H1 (cell line): ENCODE measurements around the gene UBASH3B. TPM values are rescaled to one million over a fixed set of nuclear protein-coding genes. Genes with fewer than 3 reads are reported as not detected.

Source experiments
- CTCF ChIA-PET: fragments of 300-600 bp; sonication (Branson Sonifier 250); formaldehyde crosslinking; loops from one replicate; lab custom pipeline; 2021; ENCODE audit not compliant: partially characterized antibody; lab: Charles Lee
- POLR2A ChIA-PET: fragments of 300-600 bp; sonication (Branson Sonifier 250); formaldehyde crosslinking; loops from one replicate; lab custom pipeline; 2021; ENCODE audit warnings: inconsistent platforms; ENCODE audit not compliant: partially characterized antibody; lab: Charles Lee
- DNase-seq, 2 experiments: peaks; one replicate each; pipeline versions ENCODE4 v3.0.0 to v3.0.0-alpha.2; 2010 to 2022; ENCODE audit warnings: low spot score in 2 of 2, low read depth in 1 of 2, mixed read lengths in 1 of 2
- FAIRE-seq: peaks from 2 replicates; lab custom pipeline; 2011; peaks lifted over from hg19 to GRCh38; lab: Jason Lieb, UNC
- H2AFZ ChIP-seq: 2 replicates; pipeline ENCODE4 v1.8.1; 2012; ENCODE audit warnings: low read length, inconsistent platforms
- H2AK5ac ChIP-seq: 2 replicates; pipeline ENCODE4 v1.6.1; 2013; ENCODE audit warnings: low read depth, low read length
- H2BK120ac ChIP-seq: replicated peaks from 2 replicates; pipeline ENCODE3; 2013; ENCODE audit warnings: low read depth, low read length, inconsistent platforms
- H2BK12ac ChIP-seq: 2 replicates; pipeline ENCODE4 v1.6.1; 2013; ENCODE audit warnings: low read depth, low read length
- H2BK15ac ChIP-seq: 2 replicates; pipeline ENCODE4 v1.6.1; 2013; ENCODE audit warnings: low read length
- H2BK20ac ChIP-seq: 2 replicates; pipeline ENCODE4 v1.6.1; 2013; ENCODE audit warnings: low read length
- H2BK5ac ChIP-seq: 2 replicates; pipeline ENCODE4 v1.6.1; 2013; ENCODE audit warnings: low read depth, low read length
- H3K14ac ChIP-seq: 2 replicates; pipeline ENCODE4 v1.6.1; 2013; ENCODE audit warnings: inconsistent platforms; ENCODE audit not compliant: insufficient read length
- H3K18ac ChIP-seq: 2 replicates; pipeline ENCODE4 v1.6.1; 2013; ENCODE audit warnings: low read length; ENCODE audit errors: extremely low read depth
- H3K23ac ChIP-seq: 2 replicates; pipeline ENCODE4 v1.6.1; 2013; ENCODE audit warnings: inconsistent platforms; ENCODE audit not compliant: insufficient read length
- H3K23me2 ChIP-seq: 2 replicates; pipeline ENCODE4 v1.6.1; 2013; ENCODE audit warnings: low read depth, low read length
- H3K27ac ChIP-seq: 2 replicates; pipeline ENCODE4 v1.6.1; 2011; ENCODE audit warnings: low read depth, low read length, inconsistent platforms
- H3K27me3 ChIP-seq, 4 experiments: replicated peaks in 1 of 4; 1 replicate in 1 of 4; 2 replicates in 3 of 4; pipeline versions ENCODE4 v1.6.1 to v1.8.1; 2011 to 2013; ENCODE audit warnings: low read length in 3 of 4, mild to moderate bottlenecking in 3 of 4, inconsistent platforms in 2 of 4, mixed read lengths in 2 of 4, moderate library complexity in 1 of 4; ENCODE audit not compliant: control insufficient read depth in 3 of 4, insufficient read depth in 3 of 4; ENCODE audit errors: extremely low read depth in 1 of 4
- H3K36me3 ChIP-seq, 4 experiments: 2 replicates each; pipeline versions ENCODE4 v1.6.1 to v1.8.1; 2011 to 2013; ENCODE audit warnings: mild to moderate bottlenecking in 4 of 4, low read length in 3 of 4, moderate library complexity in 2 of 4, control low read depth in 1 of 4, inconsistent platforms in 1 of 4; ENCODE audit not compliant: insufficient read depth in 4 of 4, control insufficient read depth in 2 of 4
- H3K4ac ChIP-seq: replicated peaks from 2 replicates; pipeline ENCODE3; 2013; ENCODE audit warnings: low read length, low read depth, mixed read lengths, inconsistent platforms; ENCODE audit not compliant: insufficient read length
- H3K4me1 ChIP-seq, 4 experiments: replicated peaks in 1 of 4; 1 replicate in 1 of 4; 2 replicates in 3 of 4; pipeline versions ENCODE4 v1.6.1 to v1.8.1; 2011 to 2013; ENCODE audit warnings: low read length in 3 of 4, inconsistent platforms in 2 of 4, mixed read lengths in 1 of 4; ENCODE audit not compliant: insufficient read depth in 4 of 4, control insufficient read depth in 3 of 4
- H3K4me2 ChIP-seq, 2 experiments: 2 replicates each; pipeline versions ENCODE4 v1.6.1 to v1.8.1; 2011 to 2013; ENCODE audit warnings: low read depth in 2 of 2, low read length in 2 of 2, control low read depth in 1 of 2, inconsistent platforms in 1 of 2, mild to moderate bottlenecking in 1 of 2; ENCODE audit not compliant: insufficient read depth in 1 of 2
- H3K4me3 ChIP-seq, 4 experiments: fragments of 200-600, 300-600 bp in 1 of 4; sonication (generic), shearing (Covaris generic), sonication (Bioruptor Twin) in 1 of 4; 2 replicates each; pipeline versions ENCODE4 v1.5.1 to v1.8.1; 2011 to 2016; ENCODE audit warnings: low read length in 4 of 4, low read depth in 3 of 4, control low read depth in 2 of 4, inconsistent platforms in 2 of 4, mild to moderate bottlenecking in 2 of 4, mixed read lengths in 1 of 4, moderate library complexity in 1 of 4; ENCODE audit not compliant: insufficient read depth in 2 of 4; ENCODE audit errors: extremely low read depth in 1 of 4
- H3K56ac ChIP-seq: replicated peaks from 2 replicates; pipeline ENCODE3; 2013; ENCODE audit warnings: low read depth, mild to moderate bottlenecking, mixed read lengths, low read length, inconsistent platforms; ENCODE audit not compliant: insufficient read length
- H3K79me1 ChIP-seq: 2 replicates; pipeline ENCODE4 v1.6.1; 2013; ENCODE audit warnings: low read depth, low read length, control low read depth
- H3K79me2 ChIP-seq, 2 experiments: 2 replicates each; pipeline versions ENCODE4 v1.6.1 to v1.8.1; 2012 to 2013; ENCODE audit warnings: low read length in 2 of 2, mild to moderate bottlenecking in 2 of 2, inconsistent platforms in 1 of 2; ENCODE audit not compliant: insufficient read depth in 2 of 2, control insufficient read depth in 1 of 2
- H3K9ac ChIP-seq, 4 experiments: replicated peaks in 1 of 4; 1 replicate in 1 of 4; 2 replicates in 3 of 4; pipeline versions ENCODE4 v1.6.1 to v1.8.1; 2011 to 2013; ENCODE audit warnings: low read depth in 3 of 4, low read length in 3 of 4, control low read depth in 2 of 4, mild to moderate bottlenecking in 2 of 4, moderate library complexity in 2 of 4, inconsistent platforms in 1 of 4; ENCODE audit errors: extremely low read depth in 1 of 4
- H3K9me3 ChIP-seq, 2 experiments: 2 replicates each; pipeline versions ENCODE4 v1.6.1 to v1.8.1; 2012 to 2013; ENCODE audit warnings: mild to moderate bottlenecking in 2 of 2, moderate library complexity in 2 of 2, control low read depth in 1 of 2, inconsistent platforms in 1 of 2, low read depth in 1 of 2, low read length in 1 of 2, mixed read lengths in 1 of 2; ENCODE audit not compliant: insufficient read depth in 2 of 2
- H4K20me1 ChIP-seq, 2 experiments: replicated peaks in 1 of 2; 2 replicates each; pipeline versions ENCODE3 to v1.8.1; 2011 to 2013; ENCODE audit warnings: inconsistent platforms in 2 of 2, low read length in 2 of 2, mild to moderate bottlenecking in 1 of 2; ENCODE audit not compliant: insufficient read depth in 2 of 2, control insufficient read depth in 1 of 2
- H4K5ac ChIP-seq: 2 replicates; pipeline ENCODE4 v1.6.1; 2013; ENCODE audit warnings: low read length, low read depth, mixed read lengths, inconsistent platforms; ENCODE audit not compliant: insufficient read length
- H4K8ac ChIP-seq: 2 replicates; pipeline ENCODE4 v1.8.0; 2013; ENCODE audit warnings: mild to moderate bottlenecking, moderate library complexity, low read length, inconsistent platforms; ENCODE audit not compliant: insufficient read depth; ENCODE audit errors: extremely low read depth
- H4K91ac ChIP-seq: replicated peaks from 2 replicates; pipeline ENCODE3; 2013; ENCODE audit warnings: low read length, mixed read lengths, inconsistent platforms; ENCODE audit not compliant: insufficient read length
- CEBPB ChIP-seq: IDR thresholded peaks from 2 replicates; pipeline ENCODE4 v1.6.1; 2012; ENCODE audit warnings: low read depth, low read length
- CTBP2 ChIP-seq: IDR thresholded peaks from 2 replicates; pipeline ENCODE4 v1.7.0; 2011; ENCODE audit warnings: borderline replicate concordance, mild to moderate bottlenecking, moderate library complexity, mixed read lengths, low read length; ENCODE audit not compliant: insufficient read depth, insufficient read length
- HDAC2 ChIP-seq, 2 experiments: fragments of 300-600 bp in 1 of 2; sonication (generic) in 1 of 2; IDR thresholded peaks; 2 replicates each; pipeline ENCODE4 v1.6.1; 2011 to 2012; ENCODE audit warnings: low read depth in 2 of 2, low read length in 2 of 2, mild to moderate bottlenecking in 2 of 2, moderate library complexity in 2 of 2, borderline replicate concordance in 1 of 2, inconsistent platforms in 1 of 2
- HDAC6 ChIP-seq: IDR thresholded peaks from one replicate; pipeline ENCODE4 v1.7.1; 2012; ENCODE audit warnings: low read depth, mild to moderate bottlenecking, inconsistent platforms, low read length, moderate library complexity
- KDM1A ChIP-seq: fragments of 200-600, 300-600 bp; sonication (generic); IDR thresholded peaks from 2 replicates; pipeline ENCODE4 v1.7.1; 2016; ENCODE audit warnings: mild to moderate bottlenecking, low read length, borderline replicate concordance
- PHF8 ChIP-seq: fragments of 200-600 bp; sonication (generic); conservative IDR thresholded peaks from 2 replicates; pipeline ENCODE4 v1.7.1; 2012; ENCODE audit warnings: low read depth, mild to moderate bottlenecking, inconsistent platforms, low read length, moderate library complexity
- POLR2A ChIP-seq, 2 experiments: IDR thresholded peaks; 1 replicate in 1 of 2; 2 replicates in 1 of 2; pipeline ENCODE4 v1.6.1; 2011; ENCODE audit warnings: low read depth in 2 of 2, low read length in 2 of 2, mild to moderate bottlenecking in 2 of 2; ENCODE audit errors: control extremely low read depth in 1 of 2
- TAF1 ChIP-seq: IDR thresholded peaks from 2 replicates; pipeline ENCODE4 v1.6.1; 2011; ENCODE audit warnings: mild to moderate bottlenecking, low read depth, low read length
- TEAD4 ChIP-seq: IDR thresholded peaks from 2 replicates; pipeline ENCODE4 v1.6.1; 2012; ENCODE audit warnings: low read depth, low read length, inconsistent platforms, mixed read lengths
- ZNF274 ChIP-seq: IDR thresholded peaks from 2 replicates; pipeline ENCODE4 v1.7.0; 2012; ENCODE audit warnings: low read length, borderline replicate concordance; ENCODE audit errors: extremely low read depth
- WGBS, 2 experiments: shearing (Covaris generic) in 1 of 2; methylation state at CpG; one replicate each; pipeline versions ENCODE4 v1.1.6 to v1.1.7; 2013 to 2015; ENCODE audit warnings: low lambda C conversion rate in 2 of 2, mixed read lengths in 2 of 2, inconsistent platforms in 1 of 2, low coverage in 1 of 2, missing lambda C conversion rate in 1 of 2; ENCODE audit not compliant: insufficient replicate concordance in 2 of 2, insufficient coverage in 1 of 2, insufficient read length in 1 of 2; ENCODE audit errors: extremely low coverage in 1 of 2, missing lambda C conversion rate in 1 of 2; 5-methylcytosine and 5-hydroxymethylcytosine counted together
- long read RNA-seq, 2 experiments: library from RNA in 1 of 2; library from capped mRNA in 1 of 2; stranded (forward); transcript quantifications; one replicate each; pipeline ENCODE4 v2.0.0, GENCODE V29; 2021; ENCODE audit warnings: inconsistent platforms in 1 of 2
- polyA minus RNA-seq, 3 experiments: library from RNA; depleted of rRNA, polyadenylated mRNA; stranded (reverse); fragments of >200 nt; gene quantifications; 1 replicate in 2 of 3; 2 replicates in 1 of 3; pipeline ENCODE4 v1.2.3, GENCODE V29; 2011
- polyA plus RNA-seq, 7 experiments: library from polyadenylated mRNA; depleted of rRNA in 3 of 7; stranded (reverse) in 5 of 7; unstranded in 2 of 7; fragments of >200 nt in 5 of 7; fragments of 200-250 nt in 2 of 7; gene quantifications; 1 replicate in 5 of 7; 2 replicates in 1 of 7; 4 replicates in 1 of 7; pipeline versions ENCODE4 v1.2.1 to v1.2.3, GENCODE V29; 2011 to 2013; ENCODE audit warnings: missing spikeins in 2 of 7, mixed read lengths in 2 of 7
- total RNA-seq: library from RNA; stranded (reverse); fragmentation: NEBNext Ultra II Directional; extraction: Animal tissue kit (Norgen Biotek cat#: 25700); gene quantifications from 2 replicates; pipeline ENCODE4 v1.2.1, GENCODE V29; 2021

UBASH3B gene
- total RNA-seq = 8.9 and 9.5 TPM in 2 replicates
- 7.5 and 7.6 TPM in 2 replicates for polyA plus RNA-seq (2011; rRNA removed)
- 5.0 TPM for polyA plus RNA-seq (2011; cell fraction: cytosol; rRNA removed)
- 7.6 TPM for polyA plus RNA-seq (2011; cell fraction: nucleus; rRNA removed)
- 4.4 to 7.8 TPM (median 5.7 TPM) in 4 replicates for polyA plus RNA-seq (2012, experiment 1 of 2)
- polyA plus RNA-seq (2012, experiment 2 of 2) = 0.92 TPM
- polyA plus RNA-seq (2013, experiment 1 of 2) = 4.3 TPM
- polyA plus RNA-seq (2013, experiment 2 of 2) = 4.7 TPM
- polyA minus RNA-seq (2011; rRNA and poly(A)+ RNA removed) = 17.4 and 24.7 TPM in 2 replicates
- polyA minus RNA-seq (2011; cell fraction: cytosol; rRNA and poly(A)+ RNA removed) = 4.4 TPM
- polyA minus RNA-seq (2011; cell fraction: nucleus; rRNA and poly(A)+ RNA removed) = 22.5 TPM
- long read RNA-seq, experiment 1, full-length matches to known transcripts = 6 of 10 reads
- long read RNA-seq, experiment 1, partial matches to known transcripts = 1 of 10 reads
- long read RNA-seq, experiment 1, other reads (novel, unspliced or antisense) = 3 of 10 reads
- long read RNA-seq, experiment 2 = 0 reads

DNA sequence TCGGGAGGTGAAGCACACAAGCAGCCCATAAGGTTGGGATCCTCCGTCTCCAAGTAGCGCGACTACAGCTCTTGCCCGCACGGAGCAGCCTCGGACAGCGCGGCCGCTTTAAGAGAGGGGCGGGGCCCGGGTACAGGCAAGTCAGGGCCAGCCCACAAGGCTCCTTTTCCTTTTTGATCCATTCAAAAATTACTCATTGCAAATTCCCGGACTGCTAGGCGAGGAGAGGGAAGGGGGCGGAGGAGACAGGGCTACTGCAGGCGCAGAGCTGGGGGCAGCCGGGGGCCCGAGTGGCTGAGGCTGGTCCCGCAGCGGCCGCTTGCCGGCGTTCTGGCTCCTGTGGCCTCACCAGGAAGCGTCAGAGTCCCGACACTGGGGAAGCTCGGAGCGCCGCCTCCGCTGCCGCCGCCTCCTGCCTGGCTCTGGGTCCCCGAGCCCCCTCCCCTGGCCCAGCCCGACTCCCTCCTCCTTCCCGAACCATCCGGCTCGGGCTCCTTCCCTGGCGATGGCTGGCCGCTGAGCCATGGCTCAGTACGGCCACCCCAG is at the start of gene UBASH3B:
UBASH3B (plus strand) TSS at position 196 of the 546 bp plus-strand sequence; CDS start at position 524, 328 bp downstream.
- peak within 1 kb of the TSS; percentile 58 for H3K14ac ChIP-seq
- 1% methylated on average over 26 of the region's 39 CpGs; no CpG with 5 or more reads in 1 of the 2 experiments for WGBS, 2 experiments
- H2BK12ac ChIP-seq = no peak within 1 kb of the TSS
- H3K18ac ChIP-seq = peak within 1 kb of the TSS; percentile 68
- H3K23ac ChIP-seq = no peak within 1 kb of the TSS
- peak within 1 kb of the TSS; percentile 72 for H3K56ac ChIP-seq
- CTCF ChIA-PET = interaction anchor here (0.7 to 3.0 kb wide), 21 partner anchors 12 to 533 kb away, joined by 3 to 14 read pairs (median 3); partner anchors contain the start of gene HSPA8
- H2AFZ ChIP-seq = peak within 1 kb of the TSS; percentile 47
- peaks cover 10% of the 10 kb centered on the region for H3K23me2 ChIP-seq
- no peak within 1 kb of the TSS for H3K27ac ChIP-seq
- no peak within 1 kb of the TSS for H2AK5ac ChIP-seq
- no peaks in the 10 kb centered on the region for H3K36me3 ChIP-seq
- H3K4me1 ChIP-seq = peaks cover 0 to 10% (median 3%) of the 10 kb centered on the region in 4 experiments; a peak in 6 of 7 replicates
- peak within 1 kb of the TSS; percentile 70 to 88 (median 72) for H3K4me3 ChIP-seq
- no peaks in the 10 kb centered on the region for H3K79me2 ChIP-seq
- peak within 1 kb of the TSS; percentile 84 to 86 for H3K4me2 ChIP-seq
- peak within 1 kb of the TSS; percentile 16 to 65 (median 50); a peak in 5 of 7 replicates for H3K9ac ChIP-seq
- no peak for FAIRE-seq
- H3K79me1 ChIP-seq = no peaks in the 10 kb centered on the region; the same call in 1 of the 2 replicates
- H2BK120ac ChIP-seq = peak within 1 kb of the TSS; percentile 26
- no peak within 1 kb of the TSS for H2BK20ac ChIP-seq
- H2BK15ac ChIP-seq = no peak within 1 kb of the TSS
- peak in 1 of 2 experiments; percentile 81 for DNase-seq
- H3K27me3 ChIP-seq = peaks cover 0 to 21% (median 13%) of the 10 kb centered on the region in 4 experiments; a peak in 6 of 7 replicates
- no peaks in the 10 kb centered on the region for H3K9me3 ChIP-seq
- peak within 1 kb of the TSS; percentile 41 for H4K5ac ChIP-seq
- POLR2A ChIA-PET = interaction anchor here (0.9 to 1.7 kb wide), 5 partner anchors 9 to 407 kb away, joined by 3 to 5 read pairs (median 4); partner anchors contain the start of gene HSPA8
- H4K91ac ChIP-seq = peak within 1 kb of the TSS; percentile 32
- H3K4ac ChIP-seq = no peak within 1 kb of the TSS
- peaks cover 0 to 2% of the 10 kb centered on the region in 2 experiments for H4K20me1 ChIP-seq
- peak within 1 kb of the TSS; percentile 60; the same call in 1 of the 2 replicates for H2BK5ac ChIP-seq
- peak within 1 kb of the TSS; percentile 86; the same call in 1 of the 2 replicates for H4K8ac ChIP-seq
- TF ChIP-seq ZNF274 (no peak), CEBPB (no peak), KDM1A (no peak), TAF1 (peak; percentile 48), CTBP2 (no peak), TEAD4 (no peak), PHF8 (peak; percentile 32; the same call in 1 of the 2 replicates), HDAC6 (no peak), POLR2A (IDR thresholded peaks at IDR 0.05; ENCODE audit: control extremely low read depth in 1 of 2, low read depth in 2 of 2, low read length in 2 of 2) (no peak), HDAC2 (IDR thresholded peaks at IDR 0.05; ENCODE audit: borderline replicate concordance in 1 of 2, low read depth in 2 of 2, low read length in 2 of 2) (peak in 1 of 2 experiments; percentile 68; a peak in 1 of 4 replicates)
